ENCODE results near the gene HCFC1.

DNA sequence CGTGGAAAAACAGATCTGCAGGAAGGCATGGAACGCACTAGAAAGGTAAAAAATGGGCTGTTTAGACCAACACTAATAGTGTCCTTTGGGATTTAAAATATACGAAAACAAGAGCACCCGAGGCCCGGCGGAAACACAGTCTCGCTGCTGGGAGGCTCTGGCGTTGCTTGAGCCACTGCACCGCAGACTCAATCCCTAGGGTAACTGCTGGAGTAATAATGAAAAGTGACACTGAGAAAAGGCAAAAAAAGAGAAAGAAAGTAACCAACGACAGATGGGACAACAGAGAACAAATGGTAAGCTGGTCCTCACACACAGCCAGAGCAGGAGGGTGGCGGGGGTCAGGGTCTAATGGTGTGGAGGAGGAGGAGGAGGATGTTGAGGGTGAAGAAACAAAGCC, 32.7 kb upstream of the HCFC1 start:
- no peak for TF ChIP-seq POLR2A (IDR thresholded peaks at IDR 0.05)
- TF ChIP-seq, protein P1, sequence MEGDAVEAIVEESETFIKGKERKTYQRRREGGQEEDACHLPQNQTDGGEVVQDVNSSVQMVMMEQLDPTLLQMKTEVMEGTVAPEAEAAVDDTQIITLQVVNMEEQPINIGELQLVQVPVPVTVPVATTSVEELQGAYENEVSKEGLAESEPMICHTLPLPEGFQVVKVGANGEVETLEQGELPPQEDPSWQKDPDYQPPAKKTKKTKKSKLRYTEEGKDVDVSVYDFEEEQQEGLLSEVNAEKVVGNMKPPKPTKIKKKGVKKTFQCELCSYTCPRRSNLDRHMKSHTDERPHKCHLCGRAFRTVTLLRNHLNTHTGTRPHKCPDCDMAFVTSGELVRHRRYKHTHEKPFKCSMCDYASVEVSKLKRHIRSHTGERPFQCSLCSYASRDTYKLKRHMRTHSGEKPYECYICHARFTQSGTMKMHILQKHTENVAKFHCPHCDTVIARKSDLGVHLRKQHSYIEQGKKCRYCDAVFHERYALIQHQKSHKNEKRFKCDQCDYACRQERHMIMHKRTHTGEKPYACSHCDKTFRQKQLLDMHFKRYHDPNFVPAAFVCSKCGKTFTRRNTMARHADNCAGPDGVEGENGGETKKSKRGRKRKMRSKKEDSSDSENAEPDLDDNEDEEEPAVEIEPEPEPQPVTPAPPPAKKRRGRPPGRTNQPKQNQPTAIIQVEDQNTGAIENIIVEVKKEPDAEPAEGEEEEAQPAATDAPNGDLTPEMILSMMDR (IDR thresholded peaks at IDR 0.05), result no peak

Data from lower leg skin (tissue), 3 donors.